Measurements from ENCODE around the gene DGKZ.

GRCh38 chr11:46359953-46360352 is 12.7 kb downstream of the DGKZ start:
- TF ChIP-seq CTCF (IDR thresholded peaks at IDR 0.05): no peak
- TF ChIP-seq POLR2A (IDR thresholded peaks at IDR 0.05): no peak
- TF ChIP-seq EP300 (IDR thresholded peaks at IDR 0.05): no peak
